SW 1271 (cell line): ENCODE results near the gene ITK.
"Not testable (repeated sequence)": the region's sequence is repeated elsewhere in the genome, so short reads cannot be mapped to it uniquely, and the experiment has no call there.

ENCODE experiments used
- DNase-seq, 2 experiments: peaks; one replicate each; lab custom pipeline; 2025; lab: John Stamatoyannopoulos, UW

Gene ITK

DNA sequence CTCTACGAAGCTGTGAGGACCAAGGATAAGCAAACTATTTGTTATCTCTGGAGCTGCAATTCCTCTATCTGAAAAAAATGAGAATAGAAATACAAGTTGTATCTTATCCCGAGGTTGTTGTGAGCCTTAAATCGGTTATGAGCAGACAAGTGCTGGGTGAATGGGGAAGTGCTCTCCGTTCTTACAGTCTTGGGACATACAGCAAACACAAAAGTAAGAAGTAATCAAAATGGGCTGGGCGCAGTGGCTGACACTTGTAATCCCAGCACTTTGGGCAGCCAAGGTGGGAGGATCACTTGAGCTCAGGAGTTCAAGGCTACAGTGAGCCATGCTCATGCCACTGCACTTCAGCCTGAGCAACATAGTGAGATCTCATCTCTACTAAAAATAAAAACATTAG lies 31.7 kb downstream of the ITK start:
- no peak for DNase-seq

DNA sequence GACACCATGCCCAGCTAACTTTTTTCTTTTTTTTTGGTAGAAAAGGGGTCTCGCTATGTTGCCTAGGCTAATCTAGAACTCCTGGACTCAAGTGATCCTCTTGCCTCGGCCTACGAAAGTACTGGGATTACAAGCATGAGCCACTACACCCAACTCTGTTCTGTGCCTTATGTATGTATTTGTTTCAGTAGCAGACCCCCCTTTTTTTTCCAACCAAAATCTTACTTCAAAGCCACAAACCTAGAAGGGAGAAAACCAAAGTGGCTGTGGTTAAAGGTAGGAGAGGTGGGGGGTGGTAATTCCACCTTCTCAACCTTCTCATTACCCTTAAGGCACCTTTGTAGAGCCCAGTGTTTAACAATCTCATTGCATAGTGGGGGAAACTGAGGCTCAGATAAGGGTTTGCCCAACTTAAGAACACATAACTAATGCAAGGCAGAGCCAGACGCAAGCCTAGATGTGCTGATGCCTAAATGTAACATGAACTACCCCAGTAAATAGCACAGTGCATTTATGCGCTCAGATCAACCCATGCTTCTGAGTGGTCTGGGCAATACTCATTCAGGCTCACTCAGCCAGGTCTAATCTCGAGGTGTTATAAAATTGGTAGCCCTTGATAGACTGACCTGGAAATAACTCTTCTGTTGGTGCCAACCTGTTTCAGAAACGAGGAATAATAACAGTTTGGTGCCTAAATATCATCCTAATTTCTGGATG lies 33.0 kb downstream of the ITK start:
- no peak for DNase-seq

- no peak for DNase-seq
Measured at GRCh38 chr5:157214415-157214814, 33.8 kb downstream of the ITK start.

DNA sequence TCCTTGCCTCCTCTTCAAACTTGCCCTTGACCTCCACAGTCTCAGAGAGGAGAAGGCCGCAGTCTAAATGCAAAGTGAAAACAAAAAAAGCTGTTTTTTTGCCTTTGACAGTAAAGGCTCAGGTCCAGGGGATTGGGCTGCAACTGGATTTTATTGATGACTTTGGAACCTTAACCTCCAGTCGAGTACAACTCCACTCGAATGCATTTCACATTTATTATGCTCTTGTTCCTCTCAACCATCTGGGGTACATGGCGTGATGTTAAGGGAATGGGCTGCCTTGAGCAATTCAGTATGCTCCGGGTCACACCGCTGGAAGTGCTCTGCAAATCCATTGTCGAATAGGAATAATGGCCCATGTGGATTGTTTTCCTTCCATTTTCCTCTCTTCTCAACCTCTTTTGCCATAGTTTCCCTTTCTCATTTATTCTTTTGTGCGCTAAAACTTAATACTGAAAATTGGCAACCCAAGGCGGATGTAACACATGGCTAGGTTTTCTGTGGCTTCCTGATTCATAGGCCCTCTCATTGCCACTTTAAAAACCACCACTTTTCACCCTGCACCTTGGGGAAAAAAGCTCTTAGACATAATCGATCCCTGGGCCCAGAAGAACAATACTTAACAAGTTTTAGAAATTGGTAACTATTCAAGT lies 34.3 kb downstream of the ITK start:
- no peak for DNase-seq

GRCh38 chr5:157215514-157216167 lies 35.0 kb downstream of the ITK start:
- no peak for DNase-seq

- DNase-seq = no peak
Measured at GRCh38 chr5:157216391-157217142, 35.9 kb downstream of the ITK start.

- DNase-seq = no peak
Measured at GRCh38 chr5:157217289-157218024, 36.8 kb downstream of the ITK start.

DNA sequence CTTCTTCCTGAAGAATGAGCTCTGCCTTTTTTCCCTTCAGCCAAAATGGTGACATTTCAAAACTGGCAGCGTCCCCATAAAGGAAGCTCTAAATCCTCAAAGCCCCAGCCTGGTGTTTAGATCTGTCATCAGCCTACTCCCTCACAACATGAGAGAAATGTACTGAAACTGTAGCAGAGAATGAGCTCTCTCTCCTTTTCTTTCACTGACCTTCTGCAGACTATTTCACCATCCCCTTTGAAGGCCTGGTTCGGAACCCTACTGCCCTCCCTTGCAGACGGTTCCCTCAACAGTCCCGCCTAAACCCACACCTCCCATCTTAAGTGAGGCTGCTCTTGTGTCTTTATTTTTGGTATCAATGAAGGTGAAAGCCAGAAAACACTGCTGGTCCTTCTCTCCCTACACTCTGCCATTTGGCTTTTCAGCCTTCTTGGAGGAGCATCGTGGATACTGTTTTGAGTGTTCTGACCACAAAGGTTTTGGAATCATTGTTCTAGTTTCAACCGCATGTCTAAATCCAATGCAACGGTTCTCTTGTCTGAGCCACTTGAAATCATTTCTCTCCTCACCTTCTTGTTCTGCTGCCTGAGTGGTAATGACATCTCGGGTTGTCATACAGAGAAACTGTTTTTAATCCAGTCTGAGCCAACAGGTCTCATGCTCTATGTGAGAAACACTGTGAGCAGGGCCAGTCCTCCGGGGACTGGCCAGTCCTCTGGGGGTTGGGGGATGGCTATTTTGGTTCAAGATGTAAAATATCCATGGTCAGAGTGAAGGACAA lies 39.0 kb downstream of the ITK start:
- DNase-seq = no peak

- no peak for DNase-seq
Measured at GRCh38 chr5:157221959-157222358, 41.3 kb downstream of the ITK start.

GRCh38 chr5:157222506-157223230 lies 42.0 kb downstream of the ITK start:
- no peak for DNase-seq

DNA sequence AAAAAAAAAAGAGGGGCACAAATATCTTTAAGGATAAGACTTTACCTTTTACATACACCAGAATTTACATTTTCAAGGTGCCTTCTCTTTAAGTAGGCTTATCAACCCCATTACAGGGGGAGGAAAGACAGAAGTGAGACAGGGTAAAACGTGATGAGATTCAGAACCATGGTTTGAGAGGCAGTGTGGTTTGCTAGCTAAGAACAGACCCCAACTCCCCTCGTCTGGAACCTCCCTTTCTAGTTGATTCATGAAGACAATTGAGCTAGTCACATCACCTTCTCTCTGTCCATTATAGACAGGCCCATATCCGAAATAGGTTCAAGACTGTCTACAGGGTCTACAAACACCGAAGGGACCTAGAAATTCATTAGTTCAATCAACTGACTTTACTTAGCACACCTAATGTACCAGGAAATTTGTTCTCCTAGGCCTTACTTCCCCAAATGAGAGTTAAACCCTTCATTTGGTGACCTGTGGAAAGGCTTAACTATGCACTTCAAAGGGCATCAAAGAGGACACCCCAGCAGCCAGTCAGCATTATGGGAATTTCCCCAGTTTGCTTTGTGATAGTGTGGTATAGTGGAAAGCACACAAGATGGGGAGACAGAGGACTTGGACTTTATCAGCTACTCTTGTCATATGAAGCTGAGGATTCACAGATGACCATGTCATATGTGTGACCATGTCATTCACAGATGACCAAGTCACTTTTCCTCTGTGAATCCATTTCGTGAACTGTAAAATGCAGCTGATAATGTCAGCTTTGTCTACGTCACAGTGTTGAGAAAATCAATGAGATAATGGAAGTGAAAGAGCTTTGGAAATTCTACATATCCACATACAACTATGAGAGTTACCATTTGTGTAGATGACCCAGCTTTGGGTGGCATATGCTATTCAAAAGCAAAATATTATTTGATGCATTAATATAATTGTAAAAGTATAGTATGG lies 45.1 kb downstream of the ITK start:
- no peak for DNase-seq

DNA sequence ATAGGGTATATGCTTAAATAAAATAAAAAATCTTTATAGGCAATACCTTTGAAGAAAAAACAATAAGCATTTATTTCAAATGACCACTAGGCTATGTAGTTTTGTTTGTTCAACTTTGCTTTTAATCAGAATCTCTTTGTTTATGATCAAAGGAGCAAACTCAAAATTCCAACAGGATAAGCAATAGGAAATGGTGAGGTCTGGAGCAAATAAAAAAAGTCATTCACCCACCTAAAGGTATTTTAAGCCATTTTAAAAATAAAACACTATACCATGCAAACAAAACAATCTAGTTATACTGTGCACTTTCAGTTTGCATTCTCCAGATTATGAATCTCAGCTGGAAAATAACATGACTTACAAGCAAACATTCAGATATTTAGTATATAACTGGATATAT lies 50.0 kb downstream of the ITK start:
- DNase-seq = no peak

DNA sequence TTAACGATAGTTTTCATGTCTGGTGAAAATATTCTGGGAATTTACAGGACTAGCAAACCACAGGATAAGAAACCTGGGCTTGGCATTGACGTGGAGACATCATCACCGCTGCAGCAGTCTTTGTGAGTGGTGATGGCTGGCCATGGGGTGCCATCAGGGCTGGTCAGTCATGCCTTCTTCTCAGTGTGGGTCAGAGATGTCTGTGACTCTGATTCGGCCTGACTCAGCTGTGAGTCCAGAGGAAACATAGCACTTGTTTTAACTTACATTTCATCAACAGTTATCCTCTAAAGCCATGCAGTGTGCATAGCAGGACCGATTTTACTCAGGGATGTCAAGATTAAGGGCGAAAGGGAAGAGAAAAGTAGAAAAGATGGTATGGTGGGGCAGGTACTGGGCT lies 52.1 kb downstream of the ITK start:
- no peak for DNase-seq

DNA sequence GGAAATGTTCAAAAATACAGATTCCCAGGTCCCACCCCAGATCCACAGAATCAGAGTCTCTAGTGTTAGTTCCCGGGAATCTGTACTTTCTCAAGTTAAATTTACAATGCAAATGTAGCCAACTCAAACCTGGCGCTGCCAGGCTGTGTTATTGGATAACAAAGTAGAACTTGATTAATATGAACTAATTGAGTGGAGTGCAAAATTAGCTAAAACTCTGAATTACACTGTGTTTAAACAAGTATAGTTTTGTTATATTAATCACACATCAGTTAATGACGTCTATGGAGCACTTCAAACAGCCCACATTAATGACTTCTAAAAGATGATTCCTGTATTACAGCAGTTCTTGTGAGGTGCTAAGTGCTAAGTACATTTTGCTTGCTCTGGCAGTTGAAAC lies 52.9 kb downstream of the ITK start:
- no peak for DNase-seq

- DNase-seq = no peak
Measured at GRCh38 chr5:157236423-157236822, 55.8 kb downstream of the ITK start.

DNA sequence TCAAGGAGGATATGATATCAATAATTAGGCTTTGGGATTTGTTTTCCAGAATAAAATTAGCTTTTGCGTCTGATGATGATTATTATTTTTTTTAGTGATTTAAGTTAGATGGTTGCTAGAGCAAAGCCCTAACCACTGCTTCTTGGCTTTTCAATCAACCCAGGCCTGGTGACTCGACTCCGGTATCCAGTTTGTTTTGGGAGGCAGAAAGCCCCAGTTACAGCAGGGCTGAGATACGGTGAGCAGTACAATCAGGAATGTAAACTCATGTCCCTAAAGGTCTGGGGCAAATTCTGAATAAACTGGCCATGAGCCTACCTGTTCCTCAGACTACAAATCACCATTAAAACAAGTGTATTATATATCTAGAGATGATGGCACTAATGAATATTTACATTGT lies 60.8 kb downstream of the ITK start:
- no peak for DNase-seq

DNA sequence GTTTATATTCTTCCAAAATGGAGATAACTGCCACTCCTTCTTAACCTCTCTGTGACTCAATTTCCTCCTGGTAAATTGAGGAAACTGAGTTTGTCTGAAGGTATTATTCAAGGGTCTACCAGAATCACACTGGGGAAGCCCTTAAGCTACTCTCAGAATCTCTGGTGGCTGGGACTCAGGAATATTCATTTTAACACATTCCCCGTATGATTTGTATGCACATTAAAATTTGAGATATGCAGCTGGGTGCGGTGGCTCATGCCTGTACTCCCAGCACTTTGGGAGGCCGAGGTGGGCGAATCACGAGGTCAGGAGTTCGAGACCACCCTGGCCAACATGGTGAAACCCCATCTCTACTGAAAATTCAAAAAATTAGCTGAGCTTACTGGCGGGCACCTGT lies 64.1 kb downstream of the ITK start:
- DNase-seq = not testable (repeated sequence)

DNA sequence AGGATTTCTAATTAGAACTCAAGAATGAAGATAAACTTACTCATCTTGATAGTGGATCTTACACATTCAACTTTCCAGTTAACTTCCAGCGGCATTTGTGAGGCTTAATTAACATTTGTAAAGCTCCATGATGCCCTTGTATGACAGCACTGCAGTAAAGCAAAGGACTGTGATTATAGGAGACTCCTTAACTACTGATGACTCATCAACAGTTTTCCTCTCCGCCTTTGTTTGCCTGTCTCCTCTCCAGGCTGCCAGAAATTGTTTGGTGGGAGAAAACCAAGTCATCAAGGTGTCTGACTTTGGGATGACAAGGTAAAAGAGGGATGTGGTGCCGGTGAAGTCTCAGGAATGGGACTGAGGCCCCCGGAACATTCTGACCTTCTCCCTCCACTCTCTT lies 64.8 kb downstream of the ITK start:
- no peak for DNase-seq

DNA sequence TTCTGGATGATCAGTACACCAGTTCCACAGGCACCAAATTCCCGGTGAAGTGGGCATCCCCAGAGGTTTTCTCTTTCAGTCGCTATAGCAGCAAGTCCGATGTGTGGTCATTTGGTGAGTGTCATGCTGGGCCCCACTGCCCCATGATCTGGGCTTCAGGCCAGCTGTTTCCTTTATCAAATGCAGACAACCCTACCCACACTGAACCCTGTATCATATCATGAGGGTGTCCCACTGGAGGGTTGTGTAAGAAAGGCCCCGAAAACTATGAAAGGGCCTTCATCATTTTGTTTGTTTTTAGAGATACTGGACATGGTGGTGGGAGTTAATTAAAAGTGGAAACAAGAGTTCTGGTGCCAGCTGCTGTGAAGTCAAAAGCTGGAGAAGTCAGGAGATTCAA lies 65.2 kb downstream of the ITK start:
- DNase-seq = no peak
